GM19455 (cell line): Measurements from ENCODE around the gene TMPRSS13.

Experiments
- ATAC-seq: cut with Tn5 transposase; IDR thresholded peaks from one replicate; pipeline ENCODE4 v1.9.1; 2021; ENCODE audit not compliant: unreplicated experiment

The TMPRSS13 gene

GRCh38 chr11:117900121-117900648, 29.0 kb downstream of the TMPRSS13 start:
- no peak for ATAC-seq

- ATAC-seq = no peak
Measured at GRCh38 chr11:117898059-117898458, 31.1 kb downstream of the TMPRSS13 start.

- ATAC-seq = no peak
Measured at GRCh38 chr11:117892651-117893050, 36.6 kb downstream of the TMPRSS13 start.

GRCh38 chr11:117891362-117891761, 37.8 kb downstream of the TMPRSS13 start:
- ATAC-seq = no peak

GRCh38 chr11:117888139-117888566, 41.0 kb downstream of the TMPRSS13 start:
- no peak for ATAC-seq

GRCh38 chr11:117887431-117888138, 41.6 kb downstream of the TMPRSS13 start:
- ATAC-seq = no peak

GRCh38 chr11:117885777-117886176, 43.4 kb downstream of the TMPRSS13 start:
- no peak for ATAC-seq

- no peak for ATAC-seq
Measured at GRCh38 chr11:117884994-117885393, 44.2 kb downstream of the TMPRSS13 start.

GRCh38 chr11:117883063-117883462, 46.1 kb downstream of the TMPRSS13 start:
- no peak for ATAC-seq

- ATAC-seq = no peak
Measured at GRCh38 chr11:117882311-117882905, 46.8 kb downstream of the TMPRSS13 start.

- ATAC-seq = no peak
Measured at GRCh38 chr11:117881217-117881616, 48.0 kb downstream of the TMPRSS13 start.

GRCh38 chr11:117879516-117880480, 49.4 kb downstream of the TMPRSS13 start:
- no peak for ATAC-seq

GRCh38 chr11:117878939-117879475, 50.2 kb downstream of the TMPRSS13 start:
- ATAC-seq = no peak

- ATAC-seq = no peak
Measured at GRCh38 chr11:117878314-117878938, 50.8 kb downstream of the TMPRSS13 start.

- ATAC-seq = no peak
Measured at GRCh38 chr11:117877120-117877784, 52.0 kb downstream of the TMPRSS13 start.

- ATAC-seq = no peak
Measured at GRCh38 chr11:117876341-117877119, 52.7 kb downstream of the TMPRSS13 start, which contains the start of gene FXYD6. TSS of gene FXYD6 (minus strand) at chr11:117876658. CDS start at chr11:117842776, 33,882 bp downstream.

- ATAC-seq = no peak
Measured at GRCh38 chr11:117876059-117876340, 53.2 kb downstream of the TMPRSS13 start.

- ATAC-seq = no peak
Measured at GRCh38 chr11:117875382-117876058, 53.7 kb downstream of the TMPRSS13 start.

- no peak for ATAC-seq
Measured at GRCh38 chr11:117874910-117875381, 54.3 kb downstream of the TMPRSS13 start.
